ENCODE data around the gene PRSS57. TPM values are rescaled to one million over a fixed set of nuclear protein-coding genes. Genes with fewer than 3 reads are reported as not detected.
"Not testable (repeated sequence)": the region's sequence is repeated elsewhere in the genome, so short reads cannot be mapped to it uniquely, and the experiment has no call there.

PRSS57 gene
- polyA plus RNA-seq, 3 donors: 0.33 to 0.51 TPM; not detected in 1

GRCh38 chr19:674282-675151 is 20.7 kb downstream of the PRSS57 start:
- no peak for DNase-seq

GRCh38 chr19:670609-671075 is 24.6 kb downstream of the PRSS57 start:
- no peak for DNase-seq

GRCh38 chr19:668675-669434 is 26.4 kb downstream of the PRSS57 start:
- not testable (repeated sequence) for DNase-seq

- not testable (repeated sequence) for DNase-seq
Measured at GRCh38 chr19:666985-667573, 28.2 kb downstream of the PRSS57 start.

GRCh38 chr19:664913-665443 is 30.3 kb downstream of the PRSS57 start:
- peak; percentile 86 for DNase-seq

GRCh38 chr19:663682-664117 is 31.6 kb downstream of the PRSS57 start:
- DNase-seq: no peak

- peak; percentile 86 for DNase-seq
Measured at GRCh38 chr19:662962-663681, 32.1 kb downstream of the PRSS57 start, which contains the start of gene RNF126. RNF126 (minus strand) TSS chr19:663214; CDS start chr19:663121, 93 bp downstream.

GRCh38 chr19:662207-662961 is 32.9 kb downstream of the PRSS57 start:
- DNase-seq: no peak

GRCh38 chr19:661427-662196 is 33.6 kb downstream of the PRSS57 start:
- no peak for DNase-seq

- DNase-seq: no peak
Measured at GRCh38 chr19:660793-661426, 34.3 kb downstream of the PRSS57 start.

- no peak for DNase-seq
Measured at GRCh38 chr19:658916-659839, 36.1 kb downstream of the PRSS57 start.

- DNase-seq: no peak
Measured at GRCh38 chr19:658059-658839, 37.0 kb downstream of the PRSS57 start.

- DNase-seq: no peak
Measured at GRCh38 chr19:657611-658010, 37.6 kb downstream of the PRSS57 start.

GRCh38 chr19:656751-657559 is 38.3 kb downstream of the PRSS57 start:
- no peak for DNase-seq

- DNase-seq: no peak
Measured at GRCh38 chr19:655691-656090, 39.6 kb downstream of the PRSS57 start.

- DNase-seq: no peak
Measured at GRCh38 chr19:653425-653824, 41.8 kb downstream of the PRSS57 start.

Measured in renal pelvis (tissue), 4 donors.